Karpas-422 (cell line): ENCODE results near the gene DSE. TPM values are rescaled to one million over a fixed set of nuclear protein-coding genes. Genes with fewer than 3 reads are reported as not detected.
A peak's percentile ranks its signal among the peaks of the same experiment; 100 is the strongest.

Experiments used
- DNase-seq: peaks from one replicate; pipeline ENCODE4 v3.0.0-alpha.2; 2015
- H2AFZ ChIP-seq: fragments of 200-600 bp; sonication (generic); 2 replicates; pipeline ENCODE4 v1.6.1; 2014; ENCODE audit warnings: antibody characterized with exemption, low read length, mixed read lengths
- H3K27ac ChIP-seq: fragments of 200-600 bp; sonication (generic); 2 replicates; pipeline ENCODE4 v1.5.1; 2014; ENCODE audit warnings: mild to moderate bottlenecking, low read length, moderate library complexity
- H3K27me3 ChIP-seq: fragments of 200-600 bp; sonication (generic); 2 replicates; pipeline ENCODE4 v1.6.1; 2014; ENCODE audit warnings: low read length, mixed read lengths
- H3K36me3 ChIP-seq: fragments of 200-600 bp; sonication (generic); 2 replicates; pipeline ENCODE4 v1.6.1; 2014; ENCODE audit warnings: low read length, mixed read lengths; ENCODE audit not compliant: insufficient read depth
- H3K4me1 ChIP-seq: fragments of 200-600 bp; sonication (generic); 2 replicates; pipeline ENCODE4 v1.6.1; 2014; ENCODE audit warnings: mild to moderate bottlenecking, low read length, mixed read lengths
- H3K4me2 ChIP-seq: fragments of 200-600 bp; sonication (generic); 2 replicates; pipeline ENCODE4 v1.6.1; 2014; ENCODE audit warnings: low read length, low read depth, mild to moderate bottlenecking; ENCODE audit not compliant: poor library complexity, severe bottlenecking
- H3K4me3 ChIP-seq: fragments of 200-600 bp; sonication (generic); 2 replicates; pipeline ENCODE4 v1.5.1; 2014; ENCODE audit warnings: mild to moderate bottlenecking, antibody characterized with exemption, low read length, mixed read lengths
- H3K79me2 ChIP-seq: fragments of 200-600 bp; sonication (generic); 2 replicates; pipeline ENCODE4 v1.6.1; 2014; ENCODE audit warnings: mild to moderate bottlenecking, low read length, mixed read lengths
- H3K9ac ChIP-seq: fragments of 200-600 bp; sonication (generic); 2 replicates; pipeline ENCODE4 v1.6.0; 2014; ENCODE audit warnings: low read length
- H3K9me2 ChIP-seq: fragments of 200-600 bp; sonication (generic), shearing (Covaris generic); replicated peaks from 2 replicates; pipeline ENCODE4 v1.6.0; 2014; ENCODE audit warnings: mild to moderate bottlenecking, low read length, moderate library complexity; ENCODE audit not compliant: insufficient read depth
- H3K9me3 ChIP-seq: fragments of 300-700, 200-600 bp; sonication (generic); 2 replicates; pipeline ENCODE4 v1.6.1; 2014; ENCODE audit warnings: low read length, mixed read lengths
- H4K20me1 ChIP-seq: fragments of 200-600 bp; sonication (generic); 2 replicates; pipeline ENCODE4 v1.6.1; 2014; ENCODE audit warnings: mild to moderate bottlenecking, antibody characterized with exemption, low read length, low read depth; ENCODE audit not compliant: insufficient read depth
- total RNA-seq: library from RNA; depleted of rRNA; stranded (reverse); fragments of >200 nt; shearing (Covaris generic); gene quantifications from 2 replicates; pipeline ENCODE4 v1.2.3, GENCODE V29; 2014; ENCODE audit warnings: low replicate concordance

DSE gene
- total RNA-seq, 1 experiment from 2014 or later = 7.5 TPM

DNA sequence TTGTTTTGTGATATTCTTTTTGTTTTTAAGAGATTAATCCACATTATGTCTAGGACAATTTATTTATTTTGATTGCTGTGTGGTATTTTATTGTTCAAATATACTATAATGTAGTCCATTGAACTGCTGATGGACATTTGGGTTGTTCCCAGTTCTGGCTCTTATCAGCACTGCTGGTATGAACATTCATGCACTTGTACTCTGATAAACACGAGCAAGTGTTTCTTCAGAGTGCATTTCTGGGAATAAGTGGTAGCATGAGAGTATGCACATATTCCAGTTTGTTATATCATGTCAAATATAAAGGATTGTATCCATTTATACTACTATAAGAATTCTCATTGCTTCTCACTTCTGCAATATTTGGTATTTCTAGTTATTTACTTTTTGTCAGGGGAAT lies 97.5 kb downstream of the DSE start:
- no peak overlapping the region for H2AFZ ChIP-seq
- no peaks in the 10 kb centered on the region for H3K9me2 ChIP-seq
- H3K36me3 ChIP-seq = no peaks in the 10 kb centered on the region
- H3K27ac ChIP-seq = no peak overlapping the region
- no peaks in the 10 kb centered on the region for H3K4me1 ChIP-seq
- no peak overlapping the region for H3K9ac ChIP-seq
- H3K79me2 ChIP-seq = no peaks in the 10 kb centered on the region
- no peak for DNase-seq
- H4K20me1 ChIP-seq = no peaks in the 10 kb centered on the region
- H3K27me3 ChIP-seq = no peaks in the 10 kb centered on the region
- no peaks in the 10 kb centered on the region for H3K9me3 ChIP-seq
- H3K4me2 ChIP-seq = no peak overlapping the region
- no peak overlapping the region for H3K4me3 ChIP-seq

DNA sequence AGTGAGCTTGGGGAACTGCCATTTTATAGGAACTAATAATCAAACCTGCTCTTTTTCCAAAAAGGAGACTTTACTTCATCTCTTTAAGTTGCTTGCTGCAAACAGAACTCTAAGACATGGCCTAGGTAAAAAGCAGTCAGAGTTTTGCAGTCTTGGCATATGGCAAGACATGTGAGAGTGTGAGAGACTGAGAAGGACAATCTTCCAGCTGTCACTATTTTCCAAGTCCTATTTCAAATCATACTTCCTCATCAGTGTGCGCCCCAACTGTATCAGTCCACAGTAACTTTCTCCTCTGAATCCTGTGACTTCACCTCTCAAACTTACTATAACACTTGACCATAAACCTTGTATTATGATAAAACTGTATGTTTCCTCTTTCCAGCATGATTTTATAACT lies 100.8 kb downstream of the DSE start:
- Histone ChIP-seq H3K27me3 (no peaks in the 10 kb centered on the region), H2AFZ (no peak overlapping the region), H3K4me3 (no peak overlapping the region), H3K36me3 (no peaks in the 10 kb centered on the region), H3K79me2 (no peaks in the 10 kb centered on the region), H4K20me1 (no peaks in the 10 kb centered on the region), H3K9me3 (no peaks in the 10 kb centered on the region), H3K4me1 (peaks cover 18% of the 10 kb centered on the region), H3K4me2 (no peak overlapping the region), H3K27ac (no peak overlapping the region), H3K9ac (no peak overlapping the region), H3K9me2 (no peaks in the 10 kb centered on the region)
- no peak for DNase-seq

GRCh38 chr6:116472706-116473105 lies 102.0 kb downstream of the DSE start:
- H3K27me3 ChIP-seq = no peaks in the 10 kb centered on the region
- peaks cover 22% of the 10 kb centered on the region for H3K4me1 ChIP-seq
- H3K36me3 ChIP-seq = no peaks in the 10 kb centered on the region
- DNase-seq = no peak
- H3K9ac ChIP-seq = no peak overlapping the region
- no peak overlapping the region for H3K27ac ChIP-seq
- no peaks in the 10 kb centered on the region for H3K9me3 ChIP-seq
- H3K4me2 ChIP-seq = no peak overlapping the region
- H4K20me1 ChIP-seq = no peaks in the 10 kb centered on the region
- H3K9me2 ChIP-seq = no peaks in the 10 kb centered on the region
- H3K79me2 ChIP-seq = no peaks in the 10 kb centered on the region
- H3K4me3 ChIP-seq = no peak overlapping the region
- no peak overlapping the region for H2AFZ ChIP-seq

DNA sequence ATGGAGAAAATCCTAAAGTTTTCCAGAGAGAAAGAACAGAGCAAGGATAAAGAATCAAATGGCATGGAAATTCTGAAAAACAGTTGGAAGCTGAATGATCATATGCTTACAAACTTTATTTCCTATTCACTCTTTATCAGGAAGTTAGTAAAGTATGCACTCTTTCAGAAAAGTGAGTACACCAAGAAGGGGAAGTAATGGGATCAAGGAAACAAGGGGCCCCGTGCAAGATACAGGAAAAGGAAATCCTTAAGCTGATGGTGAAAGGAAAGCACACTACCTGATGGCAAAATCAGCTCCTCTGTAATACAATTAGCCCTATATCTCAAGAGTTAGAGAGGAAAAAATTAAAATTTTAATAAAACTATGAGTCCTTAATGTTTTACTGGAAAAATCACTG lies 104.4 kb downstream of the DSE start:
- Histone ChIP-seq H3K4me2 (peak overlapping the region; percentile 57), H4K20me1 (no peaks in the 10 kb centered on the region), H3K4me3 (no peak overlapping the region), H3K9me3 (no peaks in the 10 kb centered on the region), H3K36me3 (no peaks in the 10 kb centered on the region), H3K79me2 (no peaks in the 10 kb centered on the region), H3K27me3 (no peaks in the 10 kb centered on the region), H3K27ac (no peak overlapping the region), H3K9me2 (no peaks in the 10 kb centered on the region), H2AFZ (peak overlapping the region; percentile 40), H3K9ac (no peak overlapping the region), H3K4me1 (peaks cover 22% of the 10 kb centered on the region)
- DNase-seq = no peak

DNA sequence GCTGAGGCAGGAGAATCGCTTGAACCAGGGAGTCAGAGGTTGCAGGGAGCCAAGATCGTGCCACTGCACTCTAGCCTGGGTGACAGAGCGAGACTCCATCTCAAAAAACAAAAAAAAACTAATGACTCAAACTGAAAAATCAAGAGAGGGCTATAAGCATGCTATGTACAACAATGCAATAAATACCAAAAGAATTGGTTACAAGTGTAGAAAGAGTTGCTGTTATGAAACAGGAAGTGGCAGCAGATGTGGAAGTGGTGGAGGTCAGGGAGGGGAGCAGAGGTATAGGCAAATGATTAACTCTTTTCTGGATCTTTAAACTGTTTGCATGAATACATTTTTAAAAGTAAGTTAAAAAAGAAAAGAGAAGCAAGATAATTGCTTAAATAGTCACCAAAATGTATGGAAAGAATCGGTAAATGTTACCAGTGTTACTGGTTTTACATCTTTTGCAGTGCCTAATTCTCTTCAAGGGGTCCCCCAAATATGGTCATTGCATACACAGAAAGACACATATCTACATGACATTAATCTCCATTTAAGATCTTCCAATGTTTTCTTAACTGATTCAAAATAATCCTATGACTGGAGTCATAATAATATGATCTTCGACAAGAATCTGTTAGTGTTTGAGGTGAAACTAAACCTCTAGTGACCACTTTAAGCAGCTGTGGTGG lies 105.4 kb downstream of the DSE start:
- Histone ChIP-seq H3K36me3 (no peaks in the 10 kb centered on the region), H3K27me3 (no peaks in the 10 kb centered on the region), H3K4me3 (peak overlapping the region; percentile 36; the same call in 1 of the 2 replicates), H2AFZ (peak overlapping the region; percentile 63; the same call in 1 of the 2 replicates), H3K79me2 (no peaks in the 10 kb centered on the region), H3K9me3 (no peaks in the 10 kb centered on the region), H4K20me1 (no peaks in the 10 kb centered on the region), H3K4me2 (peak overlapping the region; percentile 57), H3K4me1 (peaks cover 22% of the 10 kb centered on the region), H3K9ac (no peak overlapping the region), H3K9me2 (no peaks in the 10 kb centered on the region), H3K27ac (no peak overlapping the region)
- peak; percentile 73 for DNase-seq

- Histone ChIP-seq H3K9me2 (no peaks in the 10 kb centered on the region), H3K9me3 (no peaks in the 10 kb centered on the region), H4K20me1 (no peaks in the 10 kb centered on the region), H3K27ac (no peak overlapping the region), H3K4me2 (no peak overlapping the region), H2AFZ (no peak overlapping the region), H3K4me3 (no peak overlapping the region), H3K36me3 (no peaks in the 10 kb centered on the region), H3K79me2 (no peaks in the 10 kb centered on the region), H3K9ac (no peak overlapping the region), H3K27me3 (no peaks in the 10 kb centered on the region), H3K4me1 (no peaks in the 10 kb centered on the region)
- DNase-seq = no peak
Measured at GRCh38 chr6:116482780-116483179, 112.0 kb downstream of the DSE start.

DNA sequence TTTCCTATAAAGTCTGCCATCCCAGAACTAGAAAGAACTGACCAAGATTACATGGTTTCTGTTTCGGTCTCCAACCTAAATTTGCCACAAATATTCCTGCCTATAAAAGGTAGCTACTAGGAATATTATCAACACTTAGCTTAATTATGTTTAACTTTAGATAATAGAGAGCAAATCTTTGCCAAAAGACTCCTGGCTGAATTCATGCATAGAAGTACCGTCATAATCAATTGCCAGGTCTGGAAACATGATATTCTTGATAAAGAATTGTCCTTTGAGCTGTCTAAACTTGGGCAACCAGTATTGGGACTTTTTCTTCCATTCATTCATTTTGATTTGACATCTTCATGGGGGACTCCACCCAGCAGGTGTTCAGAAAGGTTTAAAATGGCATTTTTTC lies 112.9 kb downstream of the DSE start:
- Histone ChIP-seq H3K79me2 (no peaks in the 10 kb centered on the region), H3K4me1 (no peaks in the 10 kb centered on the region), H3K9me2 (no peaks in the 10 kb centered on the region), H2AFZ (no peak overlapping the region), H3K36me3 (no peaks in the 10 kb centered on the region), H3K4me3 (no peak overlapping the region), H3K27ac (no peak overlapping the region), H3K27me3 (no peaks in the 10 kb centered on the region), H4K20me1 (no peaks in the 10 kb centered on the region), H3K4me2 (no peak overlapping the region), H3K9ac (no peak overlapping the region), H3K9me3 (no peaks in the 10 kb centered on the region)
- DNase-seq = no peak

- no peaks in the 10 kb centered on the region for H3K36me3 ChIP-seq
- no peak overlapping the region for H3K4me3 ChIP-seq
- H2AFZ ChIP-seq = no peak overlapping the region
- H3K9me3 ChIP-seq = no peaks in the 10 kb centered on the region
- no peaks in the 10 kb centered on the region for H4K20me1 ChIP-seq
- H3K79me2 ChIP-seq = no peaks in the 10 kb centered on the region
- no peaks in the 10 kb centered on the region for H3K4me1 ChIP-seq
- DNase-seq = no peak
- H3K4me2 ChIP-seq = no peak overlapping the region
- H3K27me3 ChIP-seq = no peaks in the 10 kb centered on the region
- no peak overlapping the region for H3K27ac ChIP-seq
- no peaks in the 10 kb centered on the region for H3K9me2 ChIP-seq
- H3K9ac ChIP-seq = no peak overlapping the region
Measured at GRCh38 chr6:116485559-116486184, 114.9 kb downstream of the DSE start.
